GM19023 (cell line): ENCODE results near the gene MITF.

Experiments used
- ATAC-seq: cut with Tn5 transposase; IDR thresholded peaks from one replicate; pipeline ENCODE4 v1.9.1; 2021; ENCODE audit warnings: mild to moderate bottlenecking, moderate library complexity; ENCODE audit not compliant: unreplicated experiment

Gene MITF

GRCh38 chr3:69828817-69829216, 89.6 kb downstream of the MITF start:
- ATAC-seq = no peak

DNA sequence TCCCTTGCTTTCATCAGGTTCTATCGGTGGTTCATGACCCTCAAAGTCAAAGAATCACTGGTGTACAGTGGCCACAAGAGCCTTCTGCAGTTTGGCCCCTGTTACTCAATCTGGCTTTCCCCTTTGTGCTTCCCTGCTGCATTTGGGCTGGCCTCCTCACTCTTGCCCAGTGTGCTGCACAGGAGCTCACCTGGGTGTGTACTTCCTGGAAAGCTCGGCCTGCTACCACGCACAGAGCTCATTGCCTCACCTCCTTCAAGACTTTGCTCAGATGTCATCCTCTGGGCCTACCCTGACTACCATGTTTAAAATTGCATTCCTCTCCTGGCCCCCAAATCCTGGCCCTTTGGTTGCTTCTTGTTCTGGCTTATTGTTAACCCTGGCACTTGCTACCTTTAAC, 90.9 kb downstream of the MITF start:
- no peak for ATAC-seq

- ATAC-seq = no peak
Measured at GRCh38 chr3:69831737-69832136, 92.5 kb downstream of the MITF start.

- ATAC-seq = no peak
Measured at GRCh38 chr3:69833591-69833990, 94.3 kb downstream of the MITF start.

DNA sequence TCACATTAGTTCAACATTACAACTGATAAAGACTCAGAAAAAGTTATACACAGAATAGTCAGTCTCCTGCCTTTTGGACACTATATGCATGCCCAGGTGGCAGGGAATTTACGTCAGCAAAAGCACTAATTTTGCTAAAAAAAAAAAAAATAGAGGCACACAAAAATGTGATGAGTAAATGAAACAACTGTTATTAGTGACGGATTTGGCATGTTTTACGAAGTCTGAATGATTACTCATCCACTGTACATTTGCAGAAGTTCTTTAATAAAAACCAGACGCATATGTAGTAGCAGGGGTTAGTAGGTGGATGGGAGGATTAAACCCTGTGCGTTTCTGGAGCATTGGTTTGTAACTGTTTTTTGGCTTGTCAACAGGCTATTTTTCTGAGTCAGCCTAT, 99.0 kb downstream of the MITF start:
- no peak for ATAC-seq

DNA sequence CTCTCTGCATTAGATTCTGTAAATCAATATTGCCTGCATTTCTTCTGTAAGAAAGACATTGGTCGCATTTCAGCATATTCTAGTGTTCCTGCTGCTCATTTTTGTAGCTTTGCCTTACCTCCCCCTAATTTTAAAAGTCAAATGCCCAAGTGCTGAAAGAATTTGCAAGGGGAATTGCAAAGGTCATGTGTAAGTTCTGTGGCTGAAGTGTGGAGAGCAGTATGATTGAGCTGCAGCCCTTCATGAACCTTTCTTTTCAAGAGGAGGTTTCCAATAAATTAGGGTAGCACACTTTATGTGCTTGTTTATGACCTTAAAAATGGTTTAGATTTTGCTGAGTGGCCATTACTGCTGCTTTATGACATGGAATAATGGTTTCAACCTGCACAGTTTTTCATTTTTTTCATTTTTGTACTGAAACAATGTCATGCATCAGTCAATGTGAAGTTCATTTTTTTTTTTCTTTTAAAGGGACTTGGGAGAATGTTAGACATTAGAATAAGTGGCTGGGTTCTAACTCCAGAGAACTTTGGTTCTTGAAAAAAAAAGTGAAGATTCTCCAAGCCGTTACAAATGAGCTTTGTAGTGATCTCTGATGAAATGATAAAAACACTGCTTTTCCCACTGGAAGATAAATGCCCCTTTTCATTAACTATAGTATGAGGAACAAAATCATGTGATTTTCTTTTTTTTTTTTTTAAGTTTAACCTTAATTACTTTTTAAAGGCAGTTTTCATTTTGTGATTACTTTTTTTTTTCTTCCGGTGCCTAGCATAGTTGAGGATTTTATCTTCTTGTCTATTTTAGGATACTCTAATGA, 99.6 kb downstream of the MITF start:
- ATAC-seq = no peak

- no peak for ATAC-seq
Measured at GRCh38 chr3:69842351-69842750, 103.1 kb downstream of the MITF start.

- ATAC-seq = no peak
Measured at GRCh38 chr3:69842789-69843188, 103.5 kb downstream of the MITF start.

DNA sequence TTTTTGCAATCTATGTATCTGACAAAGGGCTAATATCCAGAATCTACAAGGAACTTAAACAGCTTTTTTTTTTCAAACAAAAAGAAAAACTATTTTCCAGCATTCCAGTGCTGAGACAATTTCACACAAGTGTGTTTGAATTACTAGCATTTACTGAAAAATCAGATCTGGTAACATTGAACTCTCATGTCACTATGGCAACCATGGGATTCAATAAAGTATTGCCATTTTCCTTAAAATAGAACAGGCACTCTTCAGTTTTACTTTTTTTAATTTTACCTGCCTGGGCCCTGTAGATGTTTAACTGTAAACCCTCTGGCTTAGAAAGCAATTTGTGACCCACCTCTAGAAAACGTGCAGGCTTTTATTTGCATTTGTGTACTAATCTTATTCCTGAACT, 105.4 kb downstream of the MITF start:
- ATAC-seq = no peak

- no peak for ATAC-seq
Measured at GRCh38 chr3:69847303-69847702, 108.0 kb downstream of the MITF start.

- no peak for ATAC-seq
Measured at GRCh38 chr3:69848113-69848512, 108.8 kb downstream of the MITF start.

DNA sequence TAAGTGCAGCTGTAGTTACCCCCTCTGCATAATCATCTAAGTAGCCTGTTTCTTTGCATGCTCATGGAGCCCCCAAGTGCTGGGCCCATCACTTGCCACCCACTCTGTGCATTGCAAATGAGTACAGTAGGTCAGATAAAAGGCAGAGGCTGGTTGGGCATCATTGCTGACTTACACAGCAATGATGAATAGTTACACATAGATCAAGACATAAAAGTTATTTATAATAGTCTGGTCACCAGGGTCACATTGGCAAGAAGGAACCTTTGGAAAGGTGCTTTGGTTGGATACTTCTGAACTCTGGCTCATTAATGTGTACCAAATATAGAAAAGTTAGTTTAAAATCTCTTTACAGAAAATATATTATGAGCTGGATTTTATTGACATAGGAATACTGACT, 111.6 kb downstream of the MITF start:
- no peak for ATAC-seq

GRCh38 chr3:69853027-69853426, 113.8 kb downstream of the MITF start:
- no peak for ATAC-seq

GRCh38 chr3:69855436-69856162, 116.3 kb downstream of the MITF start:
- ATAC-seq = no peak

DNA sequence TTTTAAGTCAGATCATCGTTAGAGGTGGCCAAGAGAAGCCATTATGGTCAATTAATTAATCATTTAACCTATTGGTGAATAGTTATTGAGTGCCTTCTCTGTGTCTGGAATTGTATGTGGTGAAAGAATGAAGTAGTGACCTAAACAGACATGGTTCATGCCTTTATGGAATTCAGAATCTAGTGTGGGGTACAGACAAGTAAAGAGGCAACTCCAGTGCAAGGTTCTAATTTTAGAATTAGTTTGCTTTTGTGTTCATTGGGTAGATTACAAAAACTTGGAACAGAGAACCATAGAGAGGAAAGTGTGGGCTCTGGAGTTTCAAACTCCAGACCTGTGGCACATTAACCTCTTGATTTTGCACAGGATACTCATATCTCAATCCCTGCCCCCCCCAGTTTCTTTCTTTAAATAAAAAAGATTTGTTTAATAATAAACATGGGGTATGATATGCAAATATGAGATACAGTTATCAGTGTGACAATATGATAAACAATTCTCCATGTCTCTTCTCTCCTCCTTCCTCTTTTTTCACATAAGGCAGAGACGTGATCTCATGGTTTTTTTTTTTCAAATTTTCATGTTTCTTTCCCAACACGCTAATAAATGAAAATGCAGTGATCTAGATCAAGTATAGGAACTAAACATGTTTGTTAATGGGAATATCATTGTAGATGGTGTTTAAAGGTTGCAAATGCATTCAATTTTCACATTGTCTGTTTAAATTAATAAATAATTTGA, 117.9 kb downstream of the MITF start:
- ATAC-seq = no peak

DNA sequence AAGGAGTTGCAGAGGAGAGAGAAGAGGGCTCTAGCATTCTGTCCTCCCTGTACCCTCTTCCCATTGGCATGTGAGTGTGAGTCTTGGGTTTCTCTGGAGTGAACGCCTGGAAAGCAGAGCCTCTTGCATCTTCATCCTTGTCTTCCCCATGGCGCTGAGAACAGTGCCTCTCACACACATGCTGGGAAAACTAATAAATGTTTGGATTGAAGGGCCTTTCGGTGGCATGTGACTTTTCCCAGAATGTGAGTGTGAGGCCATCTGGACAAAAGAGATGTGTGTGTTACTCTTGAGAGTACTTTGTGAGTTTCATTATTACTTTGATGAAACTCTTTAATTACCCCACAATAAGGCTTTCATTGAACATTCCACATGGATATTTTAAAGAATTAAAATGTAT, 122.3 kb downstream of the MITF start:
- ATAC-seq = no peak

DNA sequence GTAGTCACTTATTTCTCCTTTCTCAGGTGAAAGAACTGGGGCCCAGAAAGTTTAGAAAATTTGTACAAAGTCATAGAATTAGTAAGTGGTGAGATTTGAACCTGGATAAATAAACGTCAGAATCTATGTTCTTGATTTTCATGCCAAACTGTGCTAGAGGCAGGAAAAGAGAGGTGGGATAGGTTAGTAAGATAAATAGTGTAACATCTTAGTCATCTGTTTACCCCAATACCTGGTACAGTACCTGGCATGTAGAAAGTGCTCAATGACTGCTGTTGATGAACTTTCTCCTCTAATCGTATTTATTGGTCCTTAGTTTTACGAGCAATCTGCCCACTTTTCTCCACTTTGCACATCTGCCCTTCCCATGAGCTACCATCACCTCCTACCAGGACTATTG, 124.9 kb downstream of the MITF start:
- ATAC-seq = no peak

DNA sequence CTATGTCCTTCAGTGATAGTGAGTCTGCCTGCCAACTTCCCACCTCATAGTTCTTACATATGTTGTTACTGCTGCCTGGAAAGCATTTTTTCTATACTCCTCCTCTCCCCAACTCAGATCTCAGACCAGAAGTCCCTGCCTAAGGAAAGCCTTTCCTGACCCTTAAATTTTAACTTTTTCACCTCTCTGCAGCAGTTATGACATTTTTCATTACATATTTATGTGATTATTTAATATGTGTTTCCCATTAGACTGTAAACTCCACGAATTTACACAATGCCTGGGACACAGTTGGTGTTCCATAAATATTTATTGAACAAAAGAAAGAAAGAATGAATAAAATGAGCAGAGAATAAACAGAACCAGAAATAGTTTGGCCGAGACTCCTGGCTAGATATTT, 125.5 kb downstream of the MITF start:
- ATAC-seq = no peak

GRCh38 chr3:69865925-69866679, 126.8 kb downstream of the MITF start:
- no peak for ATAC-seq

- ATAC-seq = no peak
Measured at GRCh38 chr3:69866988-69867720, 127.9 kb downstream of the MITF start.
